Measurements from ENCODE around the gene SLC12A8.

The SLC12A8 gene

DNA sequence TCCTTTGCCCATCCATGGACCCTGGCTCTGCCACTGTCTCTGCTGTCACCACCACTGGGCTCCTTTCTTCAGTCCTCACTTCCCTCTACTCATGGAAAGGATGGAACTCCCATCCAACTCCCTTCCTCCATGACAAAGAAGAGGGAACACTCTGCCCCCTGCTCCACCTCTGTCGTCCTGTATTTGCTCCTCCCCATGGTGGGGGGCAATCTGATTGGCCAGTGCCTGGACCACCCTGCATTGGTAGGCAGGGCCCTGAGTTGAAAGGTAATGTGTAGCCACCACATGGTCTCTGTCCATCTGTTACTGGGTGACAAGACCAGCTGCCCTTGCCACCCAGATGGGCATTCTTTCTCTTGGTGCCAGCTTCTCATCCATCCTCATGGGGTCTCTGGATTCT is 136.1 kb downstream of the SLC12A8 start:
- no peaks in the 10 kb centered on the region for H3K79me1 ChIP-seq (replicated peaks; ENCODE audit: low read length, poor library complexity, severe bottlenecking)
- no peak overlapping the region for H3K9ac ChIP-seq (ENCODE audit: low read length)
- H2BK15ac ChIP-seq (ENCODE audit: low read depth, poor library complexity, severe bottlenecking), result no peak overlapping the region
- H3K9me3 ChIP-seq (ENCODE audit: control insufficient read depth, low read length), result no peaks in the 10 kb centered on the region
- no peak overlapping the region for H4K8ac ChIP-seq (ENCODE audit: low read length)
- H3K4ac ChIP-seq (ENCODE audit: low read depth in 1 of 2, low read length in 2 of 2), result no peak overlapping the region
- H3K27ac ChIP-seq (ENCODE audit: low read length, poor library complexity, severe bottlenecking), result no peak overlapping the region
- no peak overlapping the region for H2AFZ ChIP-seq (ENCODE audit: low read depth, low read length)
- DNase-seq, result no peak
- no peak overlapping the region for H3K4me3 ChIP-seq (ENCODE audit: insufficient read depth in 1 of 2, low read depth in 1 of 2, low read length in 2 of 2)
- no peak overlapping the region for H3K18ac ChIP-seq (ENCODE audit: low read depth in 1 of 2, low read length in 2 of 2)
- H2AK5ac ChIP-seq (ENCODE audit: low read length, severe bottlenecking), result no peak overlapping the region
- no peak overlapping the region for H2BK5ac ChIP-seq (ENCODE audit: low read depth, low read length, poor library complexity, severe bottlenecking)
- H3K4me2 ChIP-seq (ENCODE audit: low read length, poor library complexity, severe bottlenecking), result no peak overlapping the region
- H3K27me3 ChIP-seq (ENCODE audit: control insufficient read depth in 1 of 2, insufficient read depth in 1 of 2, low read length in 2 of 2), result peaks cover 0 to 7% of the 10 kb centered on the region in 2 experiments
- H2BK12ac ChIP-seq (ENCODE audit: low read length in 2 of 2), result no peak overlapping the region
- no peaks in the 10 kb centered on the region for H3K4me1 ChIP-seq (ENCODE audit: control insufficient read depth, insufficient read depth, low read depth, low read length)
- no peak overlapping the region for H3K23ac ChIP-seq (ENCODE audit: low read length in 2 of 2)
- H4K91ac ChIP-seq (ENCODE audit: low read length), result no peak overlapping the region
- H3K36me3 ChIP-seq (ENCODE audit: control insufficient read depth in 1 of 2, insufficient read depth in 2 of 2, low read depth in 1 of 2, low read length in 2 of 2), result peaks cover 0 to 6% of the 10 kb centered on the region in 2 experiments
- 60% methylated on average over 1 of the region's 1 CpG for WGBS
- H2BK120ac ChIP-seq (ENCODE audit: low read depth, low read length), result no peak overlapping the region
- H3K14ac ChIP-seq (ENCODE audit: low read length in 2 of 2), result no peak overlapping the region

DNA sequence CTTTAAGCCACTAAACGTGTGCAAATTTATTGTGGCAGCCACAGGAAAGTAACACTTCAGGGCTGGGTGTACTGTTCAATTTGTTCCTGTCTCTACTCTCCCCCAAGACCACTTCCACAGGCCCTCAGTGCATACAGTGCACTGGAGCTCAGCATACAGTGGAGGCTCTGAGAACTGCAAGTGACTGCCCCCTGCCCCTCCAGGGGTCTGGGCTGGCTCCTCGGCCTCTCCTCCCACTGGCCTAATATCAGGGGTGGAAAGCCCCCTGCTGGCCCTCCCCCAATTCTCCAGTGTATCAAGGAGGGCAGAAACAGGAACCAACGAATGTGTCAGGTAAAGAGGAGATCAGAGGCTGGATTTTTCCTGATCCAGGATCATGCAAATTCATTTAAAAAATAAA is 136.8 kb downstream of the SLC12A8 start:
- H2AFZ ChIP-seq (ENCODE audit: low read depth, low read length), result no peak overlapping the region
- no peak overlapping the region for H3K27ac ChIP-seq (ENCODE audit: low read length, poor library complexity, severe bottlenecking)
- H2BK15ac ChIP-seq (ENCODE audit: low read depth, poor library complexity, severe bottlenecking), result no peak overlapping the region
- 54% methylated on average over 2 of the region's 3 CpGs for WGBS
- no peak overlapping the region for H4K91ac ChIP-seq (ENCODE audit: low read length)
- no peaks in the 10 kb centered on the region for H3K4me1 ChIP-seq (ENCODE audit: control insufficient read depth, insufficient read depth, low read depth, low read length)
- H3K79me1 ChIP-seq (replicated peaks; ENCODE audit: low read length, poor library complexity, severe bottlenecking), result no peaks in the 10 kb centered on the region
- H2BK5ac ChIP-seq (ENCODE audit: low read depth, low read length, poor library complexity, severe bottlenecking), result no peak overlapping the region
- H3K14ac ChIP-seq (ENCODE audit: low read length in 2 of 2), result no peak overlapping the region
- H3K23ac ChIP-seq (ENCODE audit: low read length in 2 of 2), result no peak overlapping the region
- no peak overlapping the region for H4K8ac ChIP-seq (ENCODE audit: low read length)
- H3K4me2 ChIP-seq (ENCODE audit: low read length, poor library complexity, severe bottlenecking), result no peak overlapping the region
- no peak overlapping the region for H3K4ac ChIP-seq (ENCODE audit: low read depth in 1 of 2, low read length in 2 of 2)
- H3K4me3 ChIP-seq (ENCODE audit: insufficient read depth in 1 of 2, low read depth in 1 of 2, low read length in 2 of 2), result no peak overlapping the region
- H3K27me3 ChIP-seq (ENCODE audit: control insufficient read depth in 1 of 2, insufficient read depth in 1 of 2, low read length in 2 of 2), result peaks cover 0 to 7% of the 10 kb centered on the region in 2 experiments
- peaks cover 0 to 6% of the 10 kb centered on the region in 2 experiments for H3K36me3 ChIP-seq (ENCODE audit: control insufficient read depth in 1 of 2, insufficient read depth in 2 of 2, low read depth in 1 of 2, low read length in 2 of 2)
- H2AK5ac ChIP-seq (ENCODE audit: low read length, severe bottlenecking), result no peak overlapping the region
- H3K9me3 ChIP-seq (ENCODE audit: control insufficient read depth, low read length), result no peaks in the 10 kb centered on the region
- no peak overlapping the region for H2BK120ac ChIP-seq (ENCODE audit: low read depth, low read length)
- no peak for DNase-seq
- no peak overlapping the region for H3K9ac ChIP-seq (ENCODE audit: low read length)
- no peak overlapping the region for H3K18ac ChIP-seq (ENCODE audit: low read depth in 1 of 2, low read length in 2 of 2)
- H2BK12ac ChIP-seq (ENCODE audit: low read length in 2 of 2), result peak overlapping the region in 1 of 2 experiments; percentile 10

DNA sequence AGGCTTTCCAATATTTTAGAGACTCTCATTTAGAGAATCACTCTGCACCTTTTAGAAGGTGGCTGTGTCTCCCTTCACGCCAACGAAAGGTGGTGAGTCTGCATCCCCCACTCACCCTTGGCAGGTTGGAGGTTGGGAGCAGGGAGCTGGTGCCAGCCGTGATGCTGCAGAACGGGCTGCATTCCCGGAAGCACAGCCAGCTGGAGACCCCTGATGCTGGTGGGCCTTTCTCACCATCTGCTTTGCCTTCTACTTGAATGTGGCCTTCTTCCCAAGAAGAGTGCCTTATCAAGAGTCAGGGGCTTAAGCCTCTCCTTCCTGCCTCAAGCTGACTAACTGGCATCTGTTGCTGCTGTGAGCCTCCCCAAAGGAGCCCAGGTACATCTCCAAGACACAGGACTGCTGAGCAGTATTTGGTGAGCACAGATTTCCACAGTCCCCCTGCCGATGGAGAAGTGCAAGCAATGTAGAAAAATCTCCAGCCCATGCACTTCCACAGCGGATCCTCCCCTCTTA is 139.1 kb downstream of the SLC12A8 start:
- WGBS, result 97% methylated on average over 7 of the region's 7 CpGs

DNA sequence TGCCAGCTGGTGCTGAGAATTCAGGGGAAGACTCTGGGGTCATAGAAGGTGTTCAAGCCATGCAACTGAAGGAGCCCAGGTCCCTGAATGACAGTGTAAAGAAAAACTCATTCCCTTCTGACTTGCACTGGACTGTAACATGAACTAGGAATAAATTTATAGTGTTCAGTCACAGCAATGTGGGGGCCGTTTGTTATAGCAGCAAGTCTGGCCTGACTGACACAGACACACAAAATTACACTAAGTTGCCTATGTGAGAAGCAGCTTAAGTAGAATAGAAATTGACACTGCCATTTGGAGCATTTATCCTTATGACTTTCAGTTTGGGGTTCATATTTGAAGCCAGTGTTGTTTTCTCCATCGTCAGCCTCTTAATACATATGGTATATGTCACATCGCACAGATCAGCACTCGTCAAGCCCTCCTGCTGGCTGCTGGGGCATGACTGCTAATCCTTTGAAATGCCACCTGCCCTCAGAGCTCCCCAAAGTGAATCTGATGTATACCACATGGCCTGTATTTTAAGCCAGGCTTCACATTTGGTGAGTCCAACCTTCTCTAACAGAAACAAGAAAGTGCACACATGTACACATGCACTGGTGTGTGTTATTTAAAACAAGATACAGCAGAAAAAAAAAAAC is 139.7 kb downstream of the SLC12A8 start:
- Histone ChIP-seq H3K18ac (ENCODE audit: low read depth in 1 of 2, low read length in 2 of 2) (no peak overlapping the region), H3K79me1 (replicated peaks; ENCODE audit: low read length, poor library complexity, severe bottlenecking) (no peaks in the 10 kb centered on the region), H2BK12ac (ENCODE audit: low read length in 2 of 2) (peak overlapping the region in 1 of 2 experiments; percentile 18), H3K23ac (ENCODE audit: low read length in 2 of 2) (no peak overlapping the region), H3K27me3 (ENCODE audit: control insufficient read depth in 1 of 2, insufficient read depth in 1 of 2, low read length in 2 of 2) (peaks cover 0 to 7% of the 10 kb centered on the region in 2 experiments), H3K4ac (ENCODE audit: low read depth in 1 of 2, low read length in 2 of 2) (no peak overlapping the region), H3K27ac (ENCODE audit: low read length, poor library complexity, severe bottlenecking) (no peak overlapping the region), H2BK15ac (ENCODE audit: low read depth, poor library complexity, severe bottlenecking) (no peak overlapping the region), H3K4me1 (ENCODE audit: control insufficient read depth, insufficient read depth, low read depth, low read length) (no peaks in the 10 kb centered on the region), H4K91ac (ENCODE audit: low read length) (no peak overlapping the region), H3K9me3 (ENCODE audit: control insufficient read depth, low read length) (no peaks in the 10 kb centered on the region), H3K9ac (ENCODE audit: low read length) (no peak overlapping the region), H2AFZ (ENCODE audit: low read depth, low read length) (no peak overlapping the region), H2BK120ac (ENCODE audit: low read depth, low read length) (no peak overlapping the region), H3K4me3 (ENCODE audit: insufficient read depth in 1 of 2, low read depth in 1 of 2, low read length in 2 of 2) (no peak overlapping the region), H2BK5ac (ENCODE audit: low read depth, low read length, poor library complexity, severe bottlenecking) (no peak overlapping the region), H4K8ac (ENCODE audit: low read length) (no peak overlapping the region), H2AK5ac (ENCODE audit: low read length, severe bottlenecking) (peak overlapping the region; percentile 39), H3K14ac (ENCODE audit: low read length in 2 of 2) (no peak overlapping the region), H3K36me3 (ENCODE audit: control insufficient read depth in 1 of 2, insufficient read depth in 2 of 2, low read depth in 1 of 2, low read length in 2 of 2) (peaks cover 0 to 6% of the 10 kb centered on the region in 2 experiments), H3K4me2 (ENCODE audit: low read length, poor library complexity, severe bottlenecking) (no peak overlapping the region)
- no peak for DNase-seq
- 86% methylated on average over 4 of the region's 4 CpGs for WGBS

More for the DNA sequence above, 139.1 kb downstream of the SLC12A8 start:
- H3K36me3 ChIP-seq (ENCODE audit: control insufficient read depth in 1 of 2, insufficient read depth in 2 of 2, low read depth in 1 of 2, low read length in 2 of 2), result peaks cover 0 to 6% of the 10 kb centered on the region in 2 experiments
- H3K4me3 ChIP-seq (ENCODE audit: insufficient read depth in 1 of 2, low read depth in 1 of 2, low read length in 2 of 2), result no peak overlapping the region
- no peak for DNase-seq
- no peak overlapping the region for H2BK120ac ChIP-seq (ENCODE audit: low read depth, low read length)
- H3K9me3 ChIP-seq (ENCODE audit: control insufficient read depth, low read length), result no peaks in the 10 kb centered on the region
- H4K8ac ChIP-seq (ENCODE audit: low read length), result no peak overlapping the region
- no peak overlapping the region for H2BK15ac ChIP-seq (ENCODE audit: low read depth, poor library complexity, severe bottlenecking)
- peaks cover 0 to 7% of the 10 kb centered on the region in 2 experiments for H3K27me3 ChIP-seq (ENCODE audit: control insufficient read depth in 1 of 2, insufficient read depth in 1 of 2, low read length in 2 of 2)
- no peak overlapping the region for H3K4me2 ChIP-seq (ENCODE audit: low read length, poor library complexity, severe bottlenecking)
- H3K9ac ChIP-seq (ENCODE audit: low read length), result no peak overlapping the region
- H3K14ac ChIP-seq (ENCODE audit: low read length in 2 of 2), result no peak overlapping the region
- no peak overlapping the region for H2AFZ ChIP-seq (ENCODE audit: low read depth, low read length)
- no peak overlapping the region for H3K27ac ChIP-seq (ENCODE audit: low read length, poor library complexity, severe bottlenecking)
- no peaks in the 10 kb centered on the region for H3K79me1 ChIP-seq (replicated peaks; ENCODE audit: low read length, poor library complexity, severe bottlenecking)
- no peak overlapping the region for H3K23ac ChIP-seq (ENCODE audit: low read length in 2 of 2)
- no peak overlapping the region for H2BK5ac ChIP-seq (ENCODE audit: low read depth, low read length, poor library complexity, severe bottlenecking)
- no peak overlapping the region for H2BK12ac ChIP-seq (ENCODE audit: low read length in 2 of 2)
- H4K91ac ChIP-seq (ENCODE audit: low read length), result peak overlapping the region; percentile 14
- no peak overlapping the region for H3K4ac ChIP-seq (ENCODE audit: low read depth in 1 of 2, low read length in 2 of 2)
- H2AK5ac ChIP-seq (ENCODE audit: low read length, severe bottlenecking), result no peak overlapping the region
- no peaks in the 10 kb centered on the region for H3K4me1 ChIP-seq (ENCODE audit: control insufficient read depth, insufficient read depth, low read depth, low read length)
- H3K18ac ChIP-seq (ENCODE audit: low read depth in 1 of 2, low read length in 2 of 2), result no peak overlapping the region

All from mesenchymal stem cell (in vitro differentiated cells and primary cell).